Ovary (tissue), 9 donors: ENCODE data around the gene MRLN. TPM values are rescaled to one million over a fixed set of nuclear protein-coding genes. Genes with fewer than 3 reads are reported as not detected.
"Not testable (repeated sequence)": the region's sequence is repeated elsewhere in the genome, so short reads cannot be mapped to it uniquely, and the experiment has no call there.

ENCODE experiments used
- DNase-seq, 5 donors: peaks; one replicate each; pipeline ENCODE4 v3.0.0-alpha.2; 2019 to 2020
- H3K27ac ChIP-seq, 2 donors: fragments of 200-600 bp; one replicate each; pipeline versions ENCODE4 v1.5.1 to v1.8.0; 2019 to 2022
- H3K27me3 ChIP-seq: fragments of 200-600 bp; one replicate; pipeline ENCODE4 v1.8.0; 2022
- H3K36me3 ChIP-seq: fragments of 200-600 bp; sonication (generic); one replicate; pipeline ENCODE4 v1.5.1; 2019
- H3K4me1 ChIP-seq: one replicate; pipeline ENCODE4 v1.8.1; 2013; ENCODE audit warnings: mild to moderate bottlenecking, moderate library complexity; ENCODE audit not compliant: insufficient read depth
- H3K4me3 ChIP-seq: fragments of 200-600 bp; sonication (generic); one replicate; pipeline ENCODE4 v1.5.1; 2017
- H3K9me3 ChIP-seq, 2 donors: fragments of 200-600 bp in 1 of 2; sonication (generic) in 1 of 2; one replicate each; pipeline versions ENCODE4 v1.5.1 to v1.8.1; 2013 to 2019; ENCODE audit warnings: mild to moderate bottlenecking in 1 of 2, moderate library complexity in 1 of 2
- CTCF ChIP-seq, 3 donors: fragments of 450-650 bp in 2 of 3; fragments of 200-600 bp in 1 of 3; IDR thresholded peaks; one replicate each; pipeline versions ENCODE4 v1.5.1 to v1.8.0; 2016 to 2022; ENCODE audit warnings: antibody characterized with exemption in 3 of 3, mild to moderate bottlenecking in 1 of 3
- EP300 ChIP-seq: sonication (generic); formaldehyde crosslinking; IDR thresholded peaks from one replicate; pipeline ENCODE4 v1.6.1; 2017; ENCODE audit warnings: antibody characterized with exemption
- POLR2A ChIP-seq: fragments of 450-650 bp; IDR thresholded peaks from one replicate; pipeline ENCODE4 v1.6.1; 2017; ENCODE audit warnings: antibody characterized with exemption, mild to moderate bottlenecking, moderate library complexity
- WGBS, 3 donors: extraction: QIAGEN DNeasy Blood & Tissue Kit in 1 of 3; methylation state at CpG; one replicate each; pipeline versions ENCODE4 v1.1.5 to v1.1.7; 2013 to 2017; 5-methylcytosine and 5-hydroxymethylcytosine counted together
- intact Hi-C, 4 donors: fragments of 100-400 bp; cut with DNase I; formaldehyde crosslinking; loops; one replicate each; pipeline versions ENCODE4 v1.11.0 to v1.15.1; 2022 to 2023
- polyA plus RNA-seq, 2 donors: library from polyadenylated mRNA; stranded (reverse); fragments of 200-250 nt in 1 of 2; fragments of 350-450 nt in 1 of 2; fragmentation: Illumina TruSeq in 1 of 2; extraction: RNeasy Lipid Tissue Mini Kit (QIAGEN cat#74804) in 1 of 2; gene quantifications; one replicate each; pipeline ENCODE4 v1.2.3, GENCODE V29; 2013 to 2014
- total RNA-seq, 7 donors: library from RNA; depleted of rRNA in 2 of 7; stranded (reverse); fragments of >200 nt in 2 of 7; fragmentation: NEBNext Ultra II Directional in 3 of 7; extraction: Animal tissue kit (Norgen Biotek cat#: 25700) in 3 of 7; gene quantifications; one replicate each; pipeline versions ENCODE4 v1.1.0 to v1.2.4, GENCODE V29; 2016 to 2023
- donor health status: DM: no; HTN: no; CAD: no; lungs with moderate emphysema.
- donor health status: DM: no; HTN: no; CAD: no.
- donor health status: Bipolar disorder and iron deficiency.
- donor health status: DM: yes; HTN: yes; CAD: no.
- donor health status: DM: no; HTN: no; CAD: no.
- donor health status: DM: yes; HTN: yes; CAD: no.

The MRLN gene
- total and polyA plus RNA-seq, 9 donors, result 0.80 TPM; not detected in 8

DNA sequence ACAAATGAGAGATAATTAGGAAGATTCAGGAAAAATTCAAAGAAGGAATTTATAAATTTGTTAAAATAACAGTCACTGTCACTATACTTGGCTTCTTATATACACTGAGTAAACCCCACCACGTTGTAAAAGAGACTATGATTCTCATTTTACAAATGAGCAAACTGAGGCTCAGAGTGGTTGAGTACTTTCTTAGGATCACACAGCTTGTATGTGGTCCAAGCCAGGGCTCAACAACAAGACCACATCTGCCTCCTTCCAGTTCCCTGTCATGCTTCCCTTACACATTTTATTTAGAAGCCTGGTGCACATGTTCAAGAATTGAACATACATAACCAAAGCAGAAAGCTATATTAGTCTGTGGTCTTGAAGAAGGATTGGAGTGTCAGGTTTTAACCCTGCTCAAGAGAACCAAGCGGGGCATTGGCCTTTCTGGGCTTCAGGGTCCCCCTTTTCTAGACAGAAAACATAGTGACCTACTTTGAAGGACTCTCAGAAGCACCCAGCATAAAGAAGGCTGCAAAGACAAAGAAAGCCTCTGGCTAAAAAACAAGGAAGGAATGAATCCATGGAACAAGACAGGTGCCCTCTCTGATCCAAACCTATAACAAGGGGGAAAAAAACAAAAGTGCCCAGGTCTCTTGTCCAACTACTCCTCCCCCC lies 846 bp downstream of the MRLN start:
- H3K36me3 ChIP-seq, result no peaks in the 10 kb centered on the region
- WGBS, 3 donors, result 73 to 77% (median 76%) methylated on average over 2 of the region's 2 CpGs
- H3K4me1 ChIP-seq, result peaks cover 3% of the 10 kb centered on the region
- H3K27me3 ChIP-seq, result no peaks in the 10 kb centered on the region
- DNase-seq, result no peak
- intact Hi-C loops, result no loop called here
- no peak overlapping the region for H3K27ac ChIP-seq
- no peaks in the 10 kb centered on the region for H3K9me3 ChIP-seq
- TF ChIP-seq POLR2A, result no peak
- TF ChIP-seq CTCF (IDR thresholded peaks at IDR 0.05), result no peak
- H3K4me3 ChIP-seq, result no peak overlapping the region

DNA sequence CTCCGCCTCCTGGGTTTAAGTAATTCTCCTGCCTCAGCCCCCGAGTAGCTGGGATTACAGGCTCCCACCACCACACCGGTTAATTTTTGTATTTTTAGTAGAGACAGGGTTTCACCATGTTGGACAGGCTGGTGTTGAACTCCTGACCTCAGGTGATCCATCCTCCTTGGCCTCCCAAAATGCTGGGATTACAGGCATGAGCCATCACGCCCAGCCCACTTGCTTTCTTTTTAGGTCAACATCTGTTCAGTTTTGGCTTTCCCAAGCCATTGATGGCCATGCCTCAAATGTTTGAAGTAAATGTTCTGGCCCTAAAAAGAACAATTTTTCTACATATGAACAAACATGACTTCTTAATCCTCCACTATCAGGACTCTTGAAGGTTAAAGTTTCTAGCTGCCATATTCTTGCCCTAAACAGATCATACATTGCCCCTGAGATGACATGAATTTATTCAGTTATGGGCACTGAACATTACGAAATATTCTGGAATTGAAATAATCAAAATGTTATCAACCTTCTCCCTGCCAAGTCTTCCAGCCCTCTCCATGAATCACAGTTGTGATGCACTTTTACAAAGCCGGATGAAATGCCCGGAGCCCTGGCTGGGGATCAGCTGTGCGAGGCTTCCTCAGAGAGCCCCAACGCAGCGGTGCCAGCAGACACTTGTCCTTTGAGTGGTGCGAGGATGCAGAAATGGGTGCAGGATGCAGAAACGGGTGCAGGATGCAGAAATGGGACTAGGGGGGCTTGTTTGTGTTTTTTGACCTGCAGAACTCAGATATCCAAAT lies 2.9 kb downstream of the MRLN start:
- Histone ChIP-seq H3K4me1 (peaks cover 2% of the 10 kb centered on the region), H3K4me3 (no peak overlapping the region), H3K27ac (no peak overlapping the region), H3K36me3 (no peaks in the 10 kb centered on the region), H3K9me3 (no peaks in the 10 kb centered on the region), H3K27me3 (no peaks in the 10 kb centered on the region)
- no peak for TF ChIP-seq POLR2A
- intact Hi-C loops, result no loop called here
- no peak for DNase-seq
- WGBS, 3 donors, result 78 to 85% (median 79%) methylated on average over 12 of the region's 12 CpGs

DNA sequence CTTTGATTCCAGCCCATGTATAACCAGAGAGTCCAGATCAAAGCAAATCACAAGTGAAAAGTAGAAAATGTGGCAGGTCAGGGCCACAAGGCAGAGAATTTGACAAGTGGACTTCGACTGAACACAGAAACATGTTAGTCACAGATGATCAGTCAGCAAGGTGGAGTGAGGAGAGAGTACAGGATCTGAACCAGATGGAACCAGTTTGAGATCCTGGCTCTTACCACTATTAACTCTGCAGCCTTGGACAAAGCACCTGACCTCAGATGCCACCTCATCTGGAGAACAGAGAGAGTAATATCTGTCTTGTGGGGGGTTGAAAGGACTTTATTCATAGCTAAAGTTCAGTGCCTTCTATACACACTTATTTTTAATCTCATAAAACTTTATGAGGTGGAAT lies 4.4 kb downstream of the MRLN start:
- H3K4me1 ChIP-seq, result peaks cover 2% of the 10 kb centered on the region
- WGBS, 3 donors, result 76 to 83% (median 79%) methylated on average over 1 of the region's 1 CpG
- H3K27ac ChIP-seq, result no peak overlapping the region
- no peak for TF ChIP-seq POLR2A
- TF ChIP-seq EP300, result no peak
- no peak for TF ChIP-seq CTCF (IDR thresholded peaks at IDR 0.05)
- H3K27me3 ChIP-seq, result no peaks in the 10 kb centered on the region
- H3K4me3 ChIP-seq, result no peak overlapping the region
- H3K36me3 ChIP-seq, result no peaks in the 10 kb centered on the region
- H3K9me3 ChIP-seq, result no peaks in the 10 kb centered on the region
- no peak for DNase-seq
- intact Hi-C loops, result no loop called here

DNA sequence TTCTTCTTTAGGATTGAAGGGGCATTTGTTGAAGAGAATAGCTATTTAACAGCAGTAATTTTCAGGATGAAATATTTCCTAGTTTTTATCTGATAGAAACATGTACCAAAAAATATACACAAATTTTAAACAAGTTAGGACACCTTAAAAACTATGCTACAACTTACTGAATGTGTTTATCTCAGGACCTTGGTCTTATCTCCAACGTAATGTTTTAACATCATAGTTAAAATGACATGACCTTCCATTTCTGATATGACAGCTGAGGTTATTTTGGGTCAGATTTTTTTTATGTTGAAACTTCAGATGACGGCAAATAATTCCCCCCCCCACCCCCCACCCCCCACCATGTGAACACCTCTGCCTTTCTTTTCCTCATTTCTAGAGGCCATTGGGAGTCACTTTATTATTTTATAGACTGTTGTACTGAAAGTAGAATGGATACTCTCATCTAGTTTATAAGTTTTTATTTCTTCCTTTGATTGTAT lies 8.0 kb downstream of the MRLN start:
- Histone ChIP-seq H3K27me3 (no peaks in the 10 kb centered on the region), H3K36me3 (no peaks in the 10 kb centered on the region), H3K4me1 (no peaks in the 10 kb centered on the region), H3K4me3 (no peak overlapping the region), H3K9me3 (no peaks in the 10 kb centered on the region), H3K27ac (no peak overlapping the region)
- WGBS, 3 donors, result 51 to 72% (median 56%) methylated on average over 2 of the region's 2 CpGs
- DNase-seq, result no peak
- intact Hi-C loops, result no loop called here
- TF ChIP-seq EP300, result no peak
- TF ChIP-seq POLR2A, result no peak
- no peak for TF ChIP-seq CTCF (IDR thresholded peaks at IDR 0.05)

GRCh38 chr10:59744762-59745161 lies 8.5 kb downstream of the MRLN start:
- WGBS, 3 donors, result 42 to 54% (median 48%) methylated on average over 6 of the region's 6 CpGs
- H3K4me3 ChIP-seq, H3K4me1 ChIP-seq, intact Hi-C loops, H3K27ac ChIP-seq, DNase-seq, H3K27me3 ChIP-seq, H3K36me3 ChIP-seq, H3K9me3 ChIP-seq: not testable (repeated sequence)

- 92 to 95% (median 93%) methylated on average over 23 to 32 of the region's 32 CpGs for WGBS, 3 donors
- H3K36me3 ChIP-seq, intact Hi-C loops, H3K4me3 ChIP-seq, H3K27ac ChIP-seq, H3K9me3 ChIP-seq, H3K4me1 ChIP-seq, DNase-seq, H3K27me3 ChIP-seq: not testable (repeated sequence)
These were observed 9.1 kb downstream of the MRLN start for GRCh38 chr10:59744156-59744555.
